Testis (tissue), 2 donors: Measurements from ENCODE around the gene ANKRD53.

Source experiments
- CTCF ChIP-seq, 3 experiments: fragments of 450-650 bp in 2 of 3; fragments of 200-600 bp in 1 of 3; sonication (generic) in 1 of 3; IDR thresholded peaks; one replicate each; pipeline ENCODE4 v1.5.1; 2016 to 2019; ENCODE audit warnings: antibody characterized with exemption in 3 of 3, mild to moderate bottlenecking in 2 of 3, moderate library complexity in 1 of 3
- POLR2A ChIP-seq: fragments of 450-650 bp; IDR thresholded peaks from one replicate; pipeline ENCODE4 v1.6.1; 2017; ENCODE audit warnings: antibody characterized with exemption, mild to moderate bottlenecking, moderate library complexity

GRCh38 chr2:70986499-70987189 lies 8.2 kb downstream of the ANKRD53 start:
- TF ChIP-seq POLR2A: no peak
- TF ChIP-seq CTCF (IDR thresholded peaks at IDR 0.05): no peak
